Amygdala (tissue), 56 donors: ENCODE results near the gene USP32.
"Not testable (repeated sequence)": the region's sequence is repeated elsewhere in the genome, so short reads cannot be mapped to it uniquely, and the experiment has no call there.

Source experiments
- DNase-seq, 56 donors: peaks; one replicate each; lab custom pipeline; 2025; lab: John Stamatoyannopoulos, UW

The USP32 gene

DNA sequence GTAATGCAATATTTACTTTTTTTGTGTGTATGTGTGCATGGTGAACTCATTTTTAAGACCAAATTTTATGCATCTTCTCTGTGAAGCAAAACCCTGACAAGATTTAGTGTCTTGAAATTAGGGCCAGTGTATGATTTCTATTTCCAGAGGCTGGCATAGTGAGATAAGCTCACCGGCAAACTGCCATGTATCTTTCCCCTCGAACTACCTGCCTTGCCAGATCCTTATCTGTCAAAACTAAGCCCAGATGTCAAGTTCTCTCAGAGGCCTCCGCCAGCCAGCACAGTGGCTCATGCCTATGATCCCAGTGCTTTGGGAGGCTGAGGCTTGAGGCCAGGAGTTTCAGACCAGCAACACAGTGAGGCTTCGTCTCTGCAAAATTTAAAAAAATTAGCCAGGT is 10.0 kb downstream of the USP32 start:
- DNase-seq: no peak

DNA sequence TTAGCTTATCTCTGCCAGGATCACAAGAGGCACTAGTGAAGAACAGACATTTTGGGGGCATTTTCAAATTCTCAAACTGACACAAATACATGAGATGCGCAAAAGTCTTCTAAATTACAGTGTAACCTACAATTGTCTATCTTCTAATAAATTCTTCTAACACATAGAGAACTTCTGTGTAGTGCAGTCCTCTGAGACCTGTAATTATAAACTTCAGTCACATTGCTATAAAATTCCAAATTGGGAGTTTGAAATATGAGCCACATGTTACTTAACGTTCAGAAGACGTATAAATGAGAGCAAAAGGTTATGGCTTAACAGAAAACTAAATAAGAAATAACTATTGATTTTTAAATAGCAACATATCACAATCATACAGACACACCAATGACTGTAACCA is 12.5 kb downstream of the USP32 start:
- not testable (repeated sequence) for DNase-seq

GRCh38 chr17:60378187-60378586 is 13.7 kb downstream of the USP32 start:
- not testable (repeated sequence) for DNase-seq

- DNase-seq: no peak
Measured at GRCh38 chr17:60372790-60373483, 19.0 kb downstream of the USP32 start.

GRCh38 chr17:60371818-60372510 is 20.0 kb downstream of the USP32 start:
- no peak for DNase-seq

- no peak for DNase-seq
Measured at GRCh38 chr17:60371416-60371815, 20.5 kb downstream of the USP32 start.

DNA sequence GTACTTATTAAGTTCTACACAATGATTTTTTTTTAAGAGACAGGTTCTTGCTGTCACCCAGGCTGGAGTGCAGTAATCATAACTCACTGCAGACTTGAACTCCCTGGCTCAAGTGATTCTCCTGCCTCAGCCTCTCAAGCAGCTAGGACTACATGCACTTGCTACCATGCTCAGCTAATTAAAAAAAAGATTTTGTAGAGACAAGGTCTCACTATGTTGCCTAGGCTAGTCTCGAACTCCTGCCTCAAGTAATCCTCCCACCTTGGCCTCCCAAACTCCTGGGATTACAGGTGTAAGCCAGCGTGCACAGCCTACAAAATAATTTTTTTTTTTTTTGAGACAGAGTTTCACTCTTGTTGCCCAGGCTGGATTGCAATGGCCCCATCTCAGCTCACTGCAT is 22.2 kb downstream of the USP32 start:
- DNase-seq: no peak

GRCh38 chr17:60363700-60364405 is 28.1 kb downstream of the USP32 start:
- no peak for DNase-seq

DNA sequence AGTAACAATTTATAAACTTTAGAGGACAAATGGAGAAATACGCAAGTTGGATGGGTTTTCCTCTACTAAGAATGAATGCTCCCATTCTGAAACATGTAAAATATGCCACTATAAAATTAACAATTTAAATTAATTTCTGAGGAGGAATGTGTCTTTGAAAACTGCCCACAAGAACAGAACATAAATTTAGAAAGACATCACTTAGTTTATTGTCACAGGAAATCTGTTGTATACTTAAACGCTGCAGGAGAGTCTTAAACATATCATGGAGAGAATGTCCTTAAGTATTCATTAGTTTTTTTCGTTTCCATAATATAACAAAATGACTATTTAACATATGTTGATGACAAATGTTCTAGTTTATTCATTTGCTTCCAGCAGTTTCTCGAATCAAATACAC is 29.6 kb downstream of the USP32 start:
- DNase-seq: no peak

DNA sequence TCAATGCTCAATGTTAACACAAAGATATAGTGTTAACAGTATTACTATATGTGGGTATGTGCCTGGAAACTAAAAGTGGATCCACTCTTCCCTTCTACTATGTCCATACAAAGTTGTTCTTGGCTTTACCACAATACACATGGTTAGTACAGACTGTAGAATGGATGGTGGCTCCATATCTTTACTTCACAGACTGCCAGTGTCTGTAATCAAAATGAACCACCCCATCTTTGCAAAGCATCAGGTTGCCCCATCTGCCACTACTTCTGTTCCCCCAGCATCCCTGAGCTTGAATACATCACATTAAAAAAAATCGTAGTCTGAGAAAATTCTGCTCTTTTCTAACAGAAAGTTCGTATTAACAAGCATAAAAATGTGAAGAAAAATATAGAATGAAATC is 30.0 kb downstream of the USP32 start:
- DNase-seq: no peak

DNA sequence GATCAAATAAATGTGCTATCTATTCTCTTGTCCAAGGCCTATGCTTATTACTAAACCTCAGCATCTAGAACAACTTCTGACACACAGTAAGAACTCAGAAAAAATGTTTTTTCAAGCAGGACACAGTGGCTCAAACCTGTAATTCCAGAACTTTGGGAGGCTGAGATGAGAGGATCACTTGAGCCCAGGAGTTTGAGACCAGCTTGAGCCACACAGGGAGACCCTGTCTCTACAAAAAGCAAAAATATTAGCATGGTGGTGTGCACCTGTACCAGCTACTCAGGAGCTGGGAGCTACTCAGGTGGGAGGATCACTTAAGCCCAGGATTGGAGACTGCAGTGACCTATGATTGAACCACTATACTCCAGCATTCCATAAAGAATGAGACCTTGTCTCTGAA is 32.5 kb downstream of the USP32 start:
- no peak for DNase-seq

- no peak for DNase-seq
Measured at GRCh38 chr17:60358606-60359225, 33.2 kb downstream of the USP32 start.

DNA sequence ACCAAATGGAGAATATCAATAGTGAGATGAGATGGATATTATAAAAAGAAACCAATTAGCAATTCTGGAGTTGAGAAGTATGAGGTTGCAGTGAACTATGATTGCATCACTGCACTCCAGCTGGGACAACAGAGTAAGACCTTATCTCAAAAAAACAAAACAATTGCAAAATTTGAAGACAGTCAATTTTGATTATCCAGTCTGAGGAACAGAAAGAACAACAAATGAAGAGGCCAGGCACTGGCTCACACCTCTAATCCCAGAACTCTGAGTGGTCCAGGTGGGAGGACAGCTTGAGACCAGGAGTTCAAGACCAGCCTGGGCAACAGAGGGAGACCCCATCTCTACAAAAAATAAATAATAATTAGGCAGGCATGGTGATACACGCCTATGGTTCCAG is 35.0 kb downstream of the USP32 start:
- DNase-seq: no peak

- no peak for DNase-seq
Measured at GRCh38 chr17:60355663-60356594, 36.0 kb downstream of the USP32 start.

DNA sequence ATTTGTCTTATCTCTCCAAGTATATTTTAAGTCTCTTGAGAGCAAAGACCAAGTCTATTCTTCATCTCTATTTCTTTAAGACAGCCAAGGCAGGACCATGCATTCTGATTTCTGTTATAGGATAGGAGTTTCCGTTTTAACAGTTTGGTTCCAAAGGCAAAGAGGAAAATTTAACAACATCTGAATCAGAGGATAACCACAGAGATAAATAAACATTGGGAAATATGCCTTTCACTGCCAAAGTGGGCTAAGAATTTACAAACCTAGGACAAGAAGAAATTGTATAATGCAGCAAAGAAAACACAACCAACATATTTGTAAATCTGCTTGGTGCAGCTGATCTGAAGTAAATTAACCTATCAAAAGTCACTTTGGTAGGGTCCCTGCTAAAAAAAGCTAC is 37.7 kb downstream of the USP32 start:
- DNase-seq: no peak

- DNase-seq: no peak
Measured at GRCh38 chr17:60353773-60354172, 38.2 kb downstream of the USP32 start.

DNA sequence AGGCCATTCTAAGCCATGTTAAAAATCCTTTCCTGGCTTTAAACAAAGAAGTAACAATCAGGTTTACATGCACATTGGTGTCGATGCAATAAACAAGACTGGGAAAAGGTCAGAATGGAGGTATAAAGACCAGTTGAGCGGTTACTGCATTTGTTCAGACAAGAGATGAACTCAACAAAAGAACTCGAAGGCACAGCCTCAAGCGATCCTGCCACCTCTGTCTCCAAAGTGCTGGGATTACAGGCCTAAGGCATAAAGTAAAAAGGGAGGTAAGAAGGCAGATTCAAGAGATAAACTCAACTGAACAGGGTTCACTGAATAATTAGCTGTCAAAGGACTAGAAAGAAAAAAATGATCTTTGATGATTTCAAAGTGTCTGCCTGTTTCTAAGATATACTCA is 39.4 kb downstream of the USP32 start:
- no peak for DNase-seq

DNA sequence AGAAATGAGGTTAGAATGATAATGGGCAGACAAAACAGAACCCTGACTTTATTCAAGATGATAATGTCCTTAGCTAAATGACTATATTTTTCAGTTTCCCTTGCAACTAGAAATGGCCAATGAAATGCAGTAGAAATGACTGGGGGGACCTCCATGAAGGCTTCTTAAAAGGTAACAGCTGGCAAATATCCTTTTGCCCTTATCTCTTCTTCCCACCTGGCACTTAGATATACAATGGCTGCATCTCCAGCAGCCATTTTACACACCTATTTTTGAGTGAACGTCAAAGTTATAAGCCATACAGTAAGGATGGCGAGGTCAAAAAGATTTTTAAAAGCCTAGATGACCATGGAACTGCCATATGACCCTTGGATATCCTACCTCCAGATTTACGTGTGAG is 39.9 kb downstream of the USP32 start:
- DNase-seq: no peak

DNA sequence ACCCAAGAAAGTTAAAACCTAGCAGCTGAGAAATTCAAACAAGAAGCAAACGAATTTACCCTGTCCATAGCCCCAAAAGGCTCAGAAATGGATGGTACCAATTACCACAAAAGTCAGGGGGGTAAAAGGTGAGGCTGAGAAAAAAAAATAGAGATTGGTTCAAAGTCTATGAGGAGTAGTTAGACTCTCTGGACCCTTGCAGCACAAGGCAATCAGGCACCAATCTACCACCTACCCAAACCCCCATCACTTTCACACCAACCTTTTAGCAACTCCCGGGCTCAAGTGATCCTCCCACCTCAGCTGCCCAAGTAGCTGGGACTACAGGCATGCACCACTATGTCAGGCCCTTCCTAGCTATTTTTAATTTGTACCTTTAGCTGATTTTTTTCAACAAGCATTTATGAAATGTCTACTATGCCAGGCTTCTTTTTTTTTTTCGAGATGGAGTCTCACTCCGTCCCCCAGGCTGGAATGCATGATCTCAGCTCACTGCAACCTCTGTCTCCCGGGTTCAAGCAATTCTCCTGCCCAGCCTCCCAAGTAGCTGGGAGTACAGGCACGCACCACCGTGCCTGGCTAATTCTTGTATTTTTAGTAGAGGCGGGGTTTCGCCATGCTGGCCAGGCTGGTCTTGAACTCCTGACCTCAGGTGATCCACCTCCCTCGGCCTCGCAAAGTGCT is 40.8 kb downstream of the USP32 start:
- no peak for DNase-seq

DNA sequence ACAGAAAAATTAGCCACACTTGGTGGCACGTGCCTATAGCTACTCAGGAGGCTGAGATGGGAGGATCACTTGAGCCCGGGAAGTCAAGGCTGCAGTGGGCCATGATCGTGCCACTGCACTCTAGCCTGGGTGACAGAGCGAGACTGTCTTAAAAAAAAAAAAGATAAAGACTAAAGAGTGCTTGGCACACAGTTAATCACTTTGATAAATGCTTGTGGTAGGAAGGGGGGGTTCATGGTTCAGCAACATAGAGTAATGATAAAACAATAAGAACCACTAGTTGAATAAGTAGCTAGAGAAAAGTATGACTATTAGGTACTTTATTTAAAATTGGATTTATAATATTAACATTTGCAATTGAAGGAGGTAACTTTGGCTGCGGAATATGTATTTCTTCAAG is 43.3 kb downstream of the USP32 start:
- DNase-seq: no peak
